Transverse colon (tissue), 4 donors: ENCODE data around the gene KCNK5.

ENCODE experiments used
- POLR2A ChIP-seq: fragments of 450-650 bp; IDR thresholded peaks from one replicate; pipeline ENCODE4 v1.6.1; 2016; ENCODE audit warnings: antibody characterized with exemption, mild to moderate bottlenecking, moderate library complexity
- POLR2AphosphoS5 ChIP-seq, 3 donors: sonication (generic); formaldehyde crosslinking; IDR thresholded peaks; one replicate each; pipeline ENCODE4 v1.6.1; 2016; ENCODE audit warnings: antibody characterized with exemption in 3 of 3
- TF ChIP-seq, protein P1 (sequence below), 5 experiments: fragments of 200-600 bp in 3 of 5; fragments of 450-650 bp in 2 of 5; sonication (generic) in 3 of 5; IDR thresholded peaks; 1 replicate in 2 of 5; 2 replicates in 3 of 5; pipeline ENCODE4 v1.5.1; 2016 to 2017; ENCODE audit warnings: antibody characterized with exemption in 5 of 5, inconsistent platforms in 3 of 5, mild to moderate bottlenecking in 2 of 5, moderate library complexity in 1 of 5

DNA sequence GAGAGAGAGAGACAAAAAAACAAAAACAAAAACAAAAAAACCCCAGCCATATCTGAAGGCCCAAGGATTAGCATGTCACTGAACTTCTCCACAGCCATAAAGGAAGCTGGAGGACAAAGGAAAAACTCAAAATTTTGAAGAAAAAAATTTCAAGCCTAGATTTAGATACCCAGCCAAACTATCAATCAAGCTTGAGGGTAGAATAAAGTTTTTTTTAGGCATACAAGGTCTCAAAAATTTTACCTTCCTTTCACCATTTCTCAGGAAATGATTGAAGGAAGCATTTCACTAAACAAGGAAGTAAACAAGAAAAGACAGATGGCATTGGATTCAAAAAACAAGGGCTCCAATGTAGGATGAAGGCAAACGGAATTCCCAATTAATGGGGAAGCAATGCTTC, 52.1 kb downstream of the KCNK5 start:
- TF ChIP-seq, protein P1, sequence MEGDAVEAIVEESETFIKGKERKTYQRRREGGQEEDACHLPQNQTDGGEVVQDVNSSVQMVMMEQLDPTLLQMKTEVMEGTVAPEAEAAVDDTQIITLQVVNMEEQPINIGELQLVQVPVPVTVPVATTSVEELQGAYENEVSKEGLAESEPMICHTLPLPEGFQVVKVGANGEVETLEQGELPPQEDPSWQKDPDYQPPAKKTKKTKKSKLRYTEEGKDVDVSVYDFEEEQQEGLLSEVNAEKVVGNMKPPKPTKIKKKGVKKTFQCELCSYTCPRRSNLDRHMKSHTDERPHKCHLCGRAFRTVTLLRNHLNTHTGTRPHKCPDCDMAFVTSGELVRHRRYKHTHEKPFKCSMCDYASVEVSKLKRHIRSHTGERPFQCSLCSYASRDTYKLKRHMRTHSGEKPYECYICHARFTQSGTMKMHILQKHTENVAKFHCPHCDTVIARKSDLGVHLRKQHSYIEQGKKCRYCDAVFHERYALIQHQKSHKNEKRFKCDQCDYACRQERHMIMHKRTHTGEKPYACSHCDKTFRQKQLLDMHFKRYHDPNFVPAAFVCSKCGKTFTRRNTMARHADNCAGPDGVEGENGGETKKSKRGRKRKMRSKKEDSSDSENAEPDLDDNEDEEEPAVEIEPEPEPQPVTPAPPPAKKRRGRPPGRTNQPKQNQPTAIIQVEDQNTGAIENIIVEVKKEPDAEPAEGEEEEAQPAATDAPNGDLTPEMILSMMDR (IDR thresholded peaks at IDR 0.05), result no peak
- no peak for TF ChIP-seq POLR2AphosphoS5 (IDR thresholded peaks at IDR 0.05)
- no peak for TF ChIP-seq POLR2A
